ENCODE results near the gene PPP6R2. TPM values are rescaled to one million over a fixed set of nuclear protein-coding genes. Genes with fewer than 3 reads are reported as not detected.

Gene PPP6R2
- total RNA-seq, 1 experiment from 2014 or later: 42.6 TPM

- Mint-ChIP-seq H3K36me3 (ENCODE audit: insufficient read depth in 1 of 3, low read depth in 3 of 3) (no peaks in the 10 kb centered on the region; a peak in 1 of 7 replicates), H3K9me3 (no peaks in the 10 kb centered on the region), H3K27ac (no peak overlapping the region), H3K27me3 (ENCODE audit: low read depth) (no peaks in the 10 kb centered on the region; the same call in none of the 2 replicates), H3K4me3 (no peak overlapping the region), H3K4me1 (no peaks in the 10 kb centered on the region)
- WGBS (ENCODE audit: extremely low coverage, insufficient read length, low lambda C conversion rate): 100% methylated on average over 7 of the region's 13 CpGs
- H3K14ac ChIP-seq (ENCODE audit: insufficient read depth, low read length): no peak overlapping the region
- no peak overlapping the region for H3T11ph ChIP-seq (ENCODE audit: low read length)
- H2AFZ ChIP-seq (ENCODE audit: low read length): no peak overlapping the region
- no peak overlapping the region for H2BK15ac ChIP-seq (ENCODE audit: low read depth, low read length)
- H3K56ac ChIP-seq (ENCODE audit: insufficient read length, low read depth, low read length): no peak overlapping the region
- H2BK120ac ChIP-seq (ENCODE audit: low read depth, low read length, poor library complexity, severe bottlenecking): no peak overlapping the region
- H2BK5ac ChIP-seq (ENCODE audit: insufficient read length, low read length): no peak overlapping the region
- no peak overlapping the region for H4K91ac ChIP-seq (ENCODE audit: insufficient read length, low read depth, low read length)
- no peak overlapping the region for H4K5ac ChIP-seq (ENCODE audit: insufficient read length, low read depth, low read length)
- no peaks in the 10 kb centered on the region for H3K27me3 ChIP-seq (ENCODE audit: insufficient read depth, low read length)
- no peak overlapping the region for H3K4ac ChIP-seq (ENCODE audit: low read depth, low read length)
- H3K79me2 ChIP-seq (ENCODE audit: insufficient read depth, low read length): no peaks in the 10 kb centered on the region
- no peak overlapping the region for H3K4me2 ChIP-seq (ENCODE audit: insufficient read depth, insufficient read length, low read length)
- TF ChIP-seq CTCF (conservative IDR thresholded peaks at IDR 0.05): no peak
- peak overlapping the region; percentile 1 for H4K8ac ChIP-seq (replicated peaks; ENCODE audit: insufficient read length, low read depth, low read length)
- no peak overlapping the region for H3K27ac ChIP-seq (ENCODE audit: insufficient read length, low read depth, low read length)
- H3K4me1 ChIP-seq (ENCODE audit: insufficient read depth, low read length): no peaks in the 10 kb centered on the region
- H2BK12ac ChIP-seq (ENCODE audit: insufficient read length, low read depth, low read length): no peak overlapping the region
- H3K9me3 ChIP-seq (ENCODE audit: control insufficient read depth, low read depth, low read length): no peaks in the 10 kb centered on the region
- H2BK20ac ChIP-seq (ENCODE audit: low read depth, low read length, poor library complexity, severe bottlenecking): no peak overlapping the region
- no peak overlapping the region for H3K18ac ChIP-seq (ENCODE audit: insufficient read length, low read depth, low read length)
- no peaks in the 10 kb centered on the region for H3K79me1 ChIP-seq (ENCODE audit: insufficient read depth, low read depth, low read length, poor library complexity, severe bottlenecking)
- no peak overlapping the region for H3K9ac ChIP-seq (ENCODE audit: extremely low read depth, insufficient read length, low read length)
- DNase-seq: no peak
- no peak overlapping the region for H2AK5ac ChIP-seq (ENCODE audit: insufficient read length, low read length)
- H3K23me2 ChIP-seq (ENCODE audit: insufficient read length, low read depth, low read length, poor library complexity, severe bottlenecking): peaks cover 6% of the 10 kb centered on the region
- peak overlapping the region; percentile 5 for H3K23ac ChIP-seq (ENCODE audit: insufficient read length, low read depth, low read length)
- no peaks in the 10 kb centered on the region for H4K20me1 ChIP-seq (ENCODE audit: control insufficient read depth, insufficient read depth, insufficient read length)
These were observed 5.7 kb upstream of the PPP6R2 start for GRCh38 chr22:50337262-50338041.

Data from H9 (cell line).